T-helper 17 cell (primary cell): ENCODE data around the gene SPOCK2. TPM values are rescaled to one million over a fixed set of nuclear protein-coding genes. Genes with fewer than 3 reads are reported as not detected.
"Not testable (repeated sequence)": the region's sequence is repeated elsewhere in the genome, so short reads cannot be mapped to it uniquely, and the experiment has no call there.

Experiments used
- ATAC-seq: fragments of 150-1000 bp; cut with Tn5 transposase; 2 replicates; pipeline ENCODE4 v1.10.0; 2021; ENCODE audit warnings: mild to moderate bottlenecking, moderate library complexity
- DNase-seq, 3 donors: peaks; one replicate each; pipeline versions ENCODE4 v3.0.0 to v3.0.0-alpha.2; 2020 to 2021
- H3K9me3 ChIP-seq: one replicate; pipeline ENCODE4 v1.7.0; 2013; ENCODE audit warnings: low read length, mild to moderate bottlenecking; ENCODE audit not compliant: control insufficient read depth, poor library complexity, severe bottlenecking
- H3K27ac Mint-ChIP-seq: one replicate; pipeline ENCODE4 v1.8.0; 2022; ENCODE audit warnings: mild to moderate bottlenecking, moderate library complexity, mixed read lengths
- H3K27me3 Mint-ChIP-seq: one replicate; pipeline ENCODE4 v1.8.0; 2022; ENCODE audit warnings: mixed read lengths
- H3K36me3 Mint-ChIP-seq: one replicate; pipeline ENCODE4 v1.8.0; 2022; ENCODE audit warnings: low read depth, mixed read lengths
- H3K4me1 Mint-ChIP-seq: one replicate; pipeline ENCODE4 v1.8.0; 2022; ENCODE audit warnings: mild to moderate bottlenecking, mixed read lengths
- H3K4me3 Mint-ChIP-seq: one replicate; pipeline ENCODE4 v1.8.0; 2022; ENCODE audit warnings: mild to moderate bottlenecking, moderate library complexity, mixed read lengths
- total RNA-seq, 4 donors: library from RNA in 2 of 4; stranded (reverse) in 2 of 4; gene quantifications; one replicate each; pipeline ENCODE4 v1.2.3 and lab custom pipeline; 2022 to 2026

SPOCK2 gene
- total RNA-seq, 2 donors from 2014 or later: 603 to 772 TPM

DNA sequence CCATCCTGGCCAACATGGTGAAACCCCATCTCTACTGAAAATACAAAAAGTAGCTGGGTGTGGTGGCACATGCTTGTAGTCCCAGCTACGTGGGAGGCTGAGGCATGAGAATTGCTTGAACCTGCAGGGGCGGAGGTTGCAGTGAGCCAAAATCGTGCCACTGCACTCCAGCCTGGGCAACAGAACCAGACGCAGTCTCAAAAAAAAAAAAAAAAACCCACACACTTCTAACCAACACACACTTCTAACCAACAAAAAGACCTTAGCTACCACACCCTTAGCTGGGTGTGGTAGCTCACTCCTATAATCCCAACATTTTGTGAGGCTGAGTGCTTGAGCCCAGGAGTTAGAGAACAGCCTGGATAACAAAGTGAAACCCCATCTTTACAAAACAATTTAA is 33.9 kb upstream of the SPOCK2 start:
- H3K4me1 Mint-ChIP-seq: peaks cover 39% of the 10 kb centered on the region
- peak; percentile 41 for ATAC-seq
- no peaks in the 10 kb centered on the region for H3K9me3 ChIP-seq
- no peaks in the 10 kb centered on the region for H3K27me3 Mint-ChIP-seq
- H3K4me3 Mint-ChIP-seq: peak overlapping the region; percentile 69
- peak overlapping the region; percentile 83 for H3K27ac Mint-ChIP-seq
- peaks cover 9% of the 10 kb centered on the region for H3K36me3 Mint-ChIP-seq
- DNase-seq: no peak

DNA sequence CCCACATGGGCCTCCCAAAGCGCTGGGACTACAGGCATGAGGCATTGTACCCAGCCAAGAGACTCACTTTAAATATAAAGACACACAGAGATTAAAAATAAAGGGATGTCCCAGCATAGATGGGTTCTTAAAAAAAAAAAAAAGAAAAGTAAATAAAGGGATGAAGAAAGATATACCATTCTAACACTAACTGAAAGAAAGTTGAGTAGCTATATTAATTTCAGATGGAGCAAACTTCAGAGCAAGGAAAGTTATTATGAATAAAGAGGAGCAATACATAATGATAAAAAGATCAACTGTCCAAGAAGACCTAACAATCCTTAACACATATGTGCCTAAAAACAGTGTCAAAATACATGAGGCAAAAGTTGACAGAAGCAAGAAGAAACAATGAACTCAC is 33.0 kb upstream of the SPOCK2 start:
- H3K9me3 ChIP-seq: no peaks in the 10 kb centered on the region
- no peaks in the 10 kb centered on the region for H3K27me3 Mint-ChIP-seq
- DNase-seq: no peak
- peak overlapping the region; percentile 83 for H3K27ac Mint-ChIP-seq
- peaks cover 6% of the 10 kb centered on the region for H3K36me3 Mint-ChIP-seq
- H3K4me3 Mint-ChIP-seq: peak overlapping the region; percentile 69
- no peak for ATAC-seq
- peaks cover 31% of the 10 kb centered on the region for H3K4me1 Mint-ChIP-seq

DNA sequence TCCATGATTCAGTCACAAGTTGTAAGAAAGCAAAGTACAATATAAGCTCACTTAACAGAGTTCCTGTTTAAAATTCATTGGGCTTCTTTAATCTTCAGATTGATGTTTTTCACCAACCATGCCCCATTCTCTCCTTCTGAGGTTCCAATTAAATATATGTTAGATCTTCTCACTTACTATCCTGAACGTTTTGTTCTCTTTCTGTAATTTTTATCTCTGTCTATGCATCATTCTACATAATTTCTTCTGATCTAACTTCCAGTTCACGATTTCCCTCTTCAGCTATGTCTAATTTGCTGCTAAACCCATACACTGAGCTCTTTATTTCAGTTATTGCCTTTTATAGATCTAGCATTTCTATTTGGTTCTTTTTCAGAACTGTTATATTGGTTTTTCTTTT is 28.0 kb upstream of the SPOCK2 start:
- Mint-ChIP-seq H3K4me3 (no peak overlapping the region), H3K27me3 (no peaks in the 10 kb centered on the region), H3K27ac (no peak overlapping the region), H3K36me3 (peaks cover 12% of the 10 kb centered on the region), H3K4me1 (peaks cover 24% of the 10 kb centered on the region)
- H3K9me3 ChIP-seq: no peaks in the 10 kb centered on the region
- DNase-seq (no peak), ATAC-seq (no peak)

DNA sequence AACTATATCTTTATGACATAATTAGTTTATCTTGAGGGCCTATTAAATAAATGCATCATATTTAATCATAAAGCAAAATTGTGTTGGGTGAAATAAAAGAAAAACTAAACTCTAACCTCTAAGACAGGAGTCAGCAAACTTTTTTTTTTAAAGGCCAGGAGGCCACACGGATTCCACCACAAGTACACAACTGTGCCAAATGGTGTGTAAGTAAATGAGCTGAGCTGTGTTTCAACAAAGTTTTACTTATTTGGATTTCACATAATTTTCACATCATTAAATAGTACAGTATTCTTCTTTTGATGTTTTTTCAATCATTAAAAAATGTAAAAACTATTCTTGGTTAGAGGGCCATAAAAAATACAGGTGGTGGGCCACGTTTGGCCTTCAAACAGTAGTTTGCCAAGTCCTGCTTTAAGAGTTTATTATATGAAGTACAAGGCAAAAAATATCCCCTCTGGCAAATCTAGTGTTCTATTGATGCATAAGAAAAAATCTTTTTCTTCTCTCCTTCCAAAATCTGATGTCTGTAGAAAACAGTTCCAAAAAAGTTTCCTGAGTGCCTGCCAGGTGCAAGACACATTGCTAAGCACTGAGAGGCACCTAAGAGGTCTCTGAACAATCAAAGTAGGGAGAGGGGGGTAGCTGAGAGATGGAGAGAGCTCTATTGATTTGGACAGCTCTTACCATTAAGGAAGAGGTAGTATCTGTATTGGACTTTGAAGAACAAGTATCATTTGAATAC is 26.5 kb upstream of the SPOCK2 start:
- H3K36me3 Mint-ChIP-seq: peaks cover 6% of the 10 kb centered on the region
- peak overlapping the region; percentile 62 for H3K27ac Mint-ChIP-seq
- H3K4me1 Mint-ChIP-seq: peaks cover 23% of the 10 kb centered on the region

DNA sequence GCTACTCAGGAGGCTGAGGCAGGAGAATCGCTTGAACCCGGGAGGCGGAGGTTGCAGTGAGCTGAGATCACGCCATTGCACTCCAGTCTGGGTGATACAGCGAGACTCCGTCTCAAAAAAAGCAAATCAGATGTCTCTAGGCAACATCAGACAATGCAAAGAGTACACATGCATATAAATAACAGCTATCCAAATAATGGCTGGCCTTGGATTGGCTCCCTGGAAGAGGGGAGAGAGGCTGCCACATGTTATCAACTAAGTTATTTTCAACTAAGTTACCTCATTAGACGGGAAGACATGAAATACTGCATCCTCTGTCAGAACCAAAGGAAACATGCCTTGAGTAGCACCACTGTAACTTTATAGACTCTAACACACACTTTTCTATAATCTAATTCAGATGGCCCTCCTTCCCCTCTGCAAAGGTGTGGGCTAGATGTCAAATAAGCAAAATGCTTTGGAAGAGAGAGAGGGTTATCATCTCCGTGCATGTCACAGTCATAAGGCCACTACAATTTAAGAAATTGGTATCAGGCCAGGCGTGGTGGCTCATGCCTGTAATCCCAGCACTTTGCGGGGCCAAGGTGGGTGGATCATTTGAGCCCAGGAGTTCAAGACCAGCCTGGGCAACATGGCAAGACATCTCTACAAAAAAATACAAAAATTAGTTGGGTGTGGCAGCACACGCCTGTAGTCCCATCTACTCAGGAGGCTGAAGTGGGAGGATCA is 22.5 kb upstream of the SPOCK2 start:
- peak overlapping the region; percentile 96 for H3K27ac Mint-ChIP-seq
- H3K36me3 Mint-ChIP-seq: peaks cover 6% of the 10 kb centered on the region
- H3K27me3 Mint-ChIP-seq: no peaks in the 10 kb centered on the region
- ATAC-seq: no peak
- DNase-seq: no peak
- H3K9me3 ChIP-seq: no peaks in the 10 kb centered on the region
- H3K4me3 Mint-ChIP-seq: no peak overlapping the region
- H3K4me1 Mint-ChIP-seq: peaks cover 54% of the 10 kb centered on the region

More for the DNA sequence above, 26.5 kb upstream of the SPOCK2 start:
- H3K9me3 ChIP-seq: no peaks in the 10 kb centered on the region
- no peak overlapping the region for H3K4me3 Mint-ChIP-seq
- DNase-seq (no peak), ATAC-seq (no peak)
- no peaks in the 10 kb centered on the region for H3K27me3 Mint-ChIP-seq

DNA sequence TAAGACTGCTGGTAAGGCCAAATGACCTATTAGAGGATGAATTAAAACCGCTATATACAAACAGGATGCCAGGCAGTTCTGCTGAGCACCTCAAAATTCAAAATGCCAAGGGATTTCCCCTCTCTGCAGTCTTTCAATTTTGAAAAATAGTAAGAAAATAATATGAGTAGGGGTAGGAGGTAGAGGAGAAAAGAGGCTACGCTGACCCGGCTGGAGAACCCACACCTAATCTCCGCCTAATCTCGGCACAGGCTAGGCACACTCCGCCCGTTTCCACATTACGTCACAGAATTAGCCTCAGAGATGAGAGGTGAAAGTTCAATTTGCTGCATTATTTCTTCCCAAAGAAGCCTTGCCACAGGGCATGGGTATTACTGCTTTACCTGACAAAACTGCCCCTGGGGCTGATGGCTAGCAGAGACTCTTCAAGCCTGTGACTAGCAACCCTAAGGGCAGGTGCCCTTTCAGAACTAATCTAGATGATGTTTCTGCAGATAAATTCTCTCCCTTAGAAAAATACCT is 21.3 kb upstream of the SPOCK2 start:
- peaks cover 49% of the 10 kb centered on the region for H3K4me1 Mint-ChIP-seq
- ATAC-seq: peak; percentile 72
- DNase-seq: no peak
- peaks cover 2% of the 10 kb centered on the region for H3K36me3 Mint-ChIP-seq
- H3K9me3 ChIP-seq: no peaks in the 10 kb centered on the region
- H3K4me3 Mint-ChIP-seq: peak overlapping the region; percentile 69
- peak overlapping the region; percentile 96 for H3K27ac Mint-ChIP-seq
- no peaks in the 10 kb centered on the region for H3K27me3 Mint-ChIP-seq

DNA sequence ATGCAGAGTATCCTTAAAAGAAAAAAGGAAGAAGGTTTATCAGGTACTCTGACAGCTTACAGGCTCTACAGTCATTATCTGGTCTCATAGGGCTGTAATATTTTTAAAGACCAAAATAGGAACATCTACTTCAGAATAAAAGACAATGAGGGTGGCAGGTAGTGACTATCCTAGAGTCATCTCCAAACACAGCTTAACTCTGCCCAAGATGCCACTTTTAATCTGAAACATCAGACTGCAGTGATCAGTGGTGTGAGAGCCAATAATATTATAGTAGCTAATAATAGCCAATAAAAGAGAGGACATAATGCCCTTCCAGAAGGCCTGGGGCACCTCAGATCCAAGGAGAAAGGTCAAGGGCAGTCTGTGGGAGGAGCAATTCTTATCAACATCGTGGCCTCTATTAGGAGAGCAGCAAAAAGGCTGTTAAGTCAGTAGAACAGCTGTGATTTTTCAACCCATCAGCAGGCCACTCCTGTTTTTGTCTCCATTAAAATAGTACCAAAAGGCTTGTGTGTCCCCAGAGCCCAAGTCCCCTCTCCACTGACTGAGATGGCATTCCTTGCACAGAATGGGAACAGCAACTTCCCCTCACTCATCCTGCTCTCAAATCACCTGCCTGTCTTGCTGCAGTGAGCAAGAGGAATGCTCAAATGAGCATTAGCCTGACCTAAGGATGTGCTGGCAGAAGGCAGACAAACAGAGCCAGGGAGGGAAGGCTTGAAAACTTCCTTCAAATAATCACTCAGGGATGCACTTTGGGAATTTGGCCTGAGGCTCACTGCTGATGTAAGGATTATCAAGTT is 20.7 kb upstream of the SPOCK2 start:
- peak overlapping the region; percentile 69 for H3K4me3 Mint-ChIP-seq
- DNase-seq: no peak
- peak; percentile 31 for ATAC-seq
- peaks cover 2% of the 10 kb centered on the region for H3K36me3 Mint-ChIP-seq
- H3K27ac Mint-ChIP-seq: peak overlapping the region; percentile 96
- H3K4me1 Mint-ChIP-seq: peaks cover 51% of the 10 kb centered on the region
- no peaks in the 10 kb centered on the region for H3K27me3 Mint-ChIP-seq
- no peaks in the 10 kb centered on the region for H3K9me3 ChIP-seq

DNA sequence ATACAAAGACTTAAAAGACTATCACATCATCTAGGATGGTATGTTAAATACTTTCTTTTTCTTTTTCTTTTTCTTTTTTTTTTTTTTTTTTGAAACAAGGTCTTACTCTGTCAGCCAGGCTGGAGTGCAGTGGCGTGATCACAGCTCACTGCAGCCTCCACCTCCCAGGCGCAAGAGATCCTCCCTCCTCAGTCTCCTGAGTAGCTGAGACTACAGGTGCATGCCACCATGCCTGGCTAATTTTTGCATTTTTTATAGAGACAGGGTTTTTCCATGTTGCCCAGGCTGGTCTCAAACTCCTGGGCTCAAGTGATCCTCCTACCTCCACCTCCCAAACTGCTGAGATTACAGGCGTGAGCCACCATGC is 19.6 kb upstream of the SPOCK2 start:
- peak overlapping the region; percentile 77 for H3K4me3 Mint-ChIP-seq
- ATAC-seq: peak; percentile 14

DNA sequence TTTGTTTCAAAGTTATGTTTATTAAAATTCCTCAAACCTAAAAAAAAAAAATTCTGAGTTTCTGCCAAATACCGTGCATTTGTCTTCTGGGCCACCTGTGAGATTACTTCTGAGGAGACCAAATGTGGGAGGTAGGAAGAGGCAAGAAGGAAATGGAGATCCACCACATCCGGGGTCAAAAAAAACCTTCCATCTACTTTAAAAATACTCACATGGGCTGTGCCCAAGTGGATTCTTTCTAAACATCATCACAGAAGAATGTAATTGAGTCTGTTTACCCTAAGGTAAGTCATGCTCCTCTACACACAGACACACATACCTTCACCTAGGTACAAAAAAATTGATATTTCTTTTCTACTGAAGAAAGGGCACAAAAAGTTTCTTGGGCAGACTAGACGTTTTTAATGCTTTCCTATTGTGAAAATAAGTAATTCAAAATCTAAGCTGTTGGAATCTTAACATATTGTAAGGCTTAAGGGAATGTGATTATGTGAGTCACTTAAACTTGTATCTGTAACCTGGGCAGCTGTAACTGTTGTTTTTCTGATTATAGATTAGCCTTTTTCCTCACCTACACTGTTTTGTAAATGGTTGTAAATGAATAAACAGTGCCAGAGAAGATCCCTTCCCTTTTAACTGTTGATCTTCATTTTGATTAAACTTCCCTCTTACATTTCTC is 19.1 kb upstream of the SPOCK2 start:
- no peaks in the 10 kb centered on the region for H3K27me3 Mint-ChIP-seq
- no peak for DNase-seq
- ATAC-seq: peak; percentile 75
- peak overlapping the region; percentile 96 for H3K27ac Mint-ChIP-seq
- no peaks in the 10 kb centered on the region for H3K9me3 ChIP-seq
- peaks cover 5% of the 10 kb centered on the region for H3K36me3 Mint-ChIP-seq
- peak overlapping the region; percentile 77 for H3K4me3 Mint-ChIP-seq
- peaks cover 54% of the 10 kb centered on the region for H3K4me1 Mint-ChIP-seq

More for the DNA sequence above, 19.6 kb upstream of the SPOCK2 start:
- Mint-ChIP-seq H3K27ac (peak overlapping the region; percentile 96), H3K4me1 (peaks cover 54% of the 10 kb centered on the region)
- H3K36me3 Mint-ChIP-seq, DNase-seq, H3K27me3 Mint-ChIP-seq, H3K9me3 ChIP-seq: not testable (repeated sequence)

DNA sequence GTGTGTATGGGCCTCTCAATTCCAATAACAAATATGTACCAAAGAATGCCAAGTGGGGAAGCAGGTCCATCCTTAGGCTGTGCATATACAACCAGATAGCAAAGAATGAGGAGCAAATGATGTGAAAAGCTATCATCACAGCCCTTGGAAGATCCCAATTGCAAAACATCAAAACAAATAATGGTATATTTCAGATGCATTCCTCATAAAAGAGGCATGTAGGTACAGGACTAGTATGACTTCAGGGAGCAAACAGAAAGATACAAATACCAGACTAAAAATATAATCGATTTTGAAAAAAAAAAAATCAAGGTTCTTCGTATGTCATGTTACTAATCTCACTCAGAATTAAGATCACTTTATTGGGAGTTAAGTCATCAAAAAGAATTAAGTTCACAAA is 18.5 kb upstream of the SPOCK2 start:
- no peaks in the 10 kb centered on the region for H3K9me3 ChIP-seq
- no peak for ATAC-seq
- DNase-seq: no peak
- Mint-ChIP-seq H3K4me3 (peak overlapping the region; percentile 41), H3K27me3 (no peaks in the 10 kb centered on the region), H3K4me1 (peaks cover 55% of the 10 kb centered on the region), H3K36me3 (peaks cover 2% of the 10 kb centered on the region), H3K27ac (peak overlapping the region; percentile 96)

DNA sequence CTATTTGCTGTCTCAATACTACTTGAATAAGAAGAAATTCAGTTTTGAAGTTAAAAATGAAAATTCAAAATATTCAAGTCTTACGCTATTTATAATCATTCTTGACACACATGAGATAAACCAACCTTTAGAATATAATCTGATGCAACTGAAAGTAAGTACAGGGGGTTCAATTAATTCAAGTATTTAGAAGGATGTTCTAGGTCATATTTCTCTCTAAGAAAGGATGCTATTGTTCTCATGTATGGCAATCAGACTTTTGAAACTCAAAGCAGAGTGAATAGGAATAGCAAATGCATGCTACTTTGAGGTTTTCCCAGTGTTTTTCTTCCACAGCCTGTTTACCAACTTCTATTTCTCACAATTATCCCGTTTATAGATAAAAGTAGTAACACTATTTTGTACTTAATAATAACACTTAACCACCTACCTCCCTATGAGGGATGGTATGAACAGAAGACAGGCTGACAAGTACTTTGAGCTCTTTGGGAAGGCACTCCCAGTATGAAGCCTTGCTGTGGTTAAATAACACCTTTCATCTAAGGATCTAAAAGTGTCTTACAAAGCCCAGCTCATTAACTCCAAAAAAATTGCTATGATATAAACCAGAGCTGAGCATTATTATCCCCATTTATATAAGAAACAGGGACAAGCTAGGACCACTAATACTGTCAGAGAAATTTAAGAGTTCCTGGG is 18.0 kb upstream of the SPOCK2 start:
- DNase-seq (no peak), ATAC-seq (no peak)
- H3K4me3 Mint-ChIP-seq: peak overlapping the region; percentile 41
- H3K27ac Mint-ChIP-seq: peak overlapping the region; percentile 96
- H3K27me3 Mint-ChIP-seq: no peaks in the 10 kb centered on the region
- H3K4me1 Mint-ChIP-seq: peaks cover 59% of the 10 kb centered on the region
- peaks cover 6% of the 10 kb centered on the region for H3K36me3 Mint-ChIP-seq
- H3K9me3 ChIP-seq: no peaks in the 10 kb centered on the region

DNA sequence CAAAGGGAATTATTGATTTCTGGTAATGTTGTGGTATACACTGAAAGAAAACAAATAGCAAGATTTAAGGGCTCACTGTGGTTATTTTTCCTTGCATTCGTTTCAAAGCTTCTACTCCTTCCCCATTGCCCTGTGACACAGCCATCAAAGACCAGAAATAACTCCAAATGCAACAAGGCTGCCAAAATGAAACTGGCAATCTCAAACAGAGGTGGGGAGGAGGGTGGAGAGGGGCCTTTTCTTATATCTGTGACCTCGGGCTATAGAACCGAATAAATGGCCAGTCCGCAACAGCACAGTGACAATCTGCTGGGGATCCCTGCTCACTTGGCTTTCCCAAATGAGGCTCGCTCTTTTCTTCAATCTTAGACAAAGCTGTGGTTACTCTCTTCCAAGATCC is 17.4 kb upstream of the SPOCK2 start:
- Mint-ChIP-seq H3K27me3 (no peaks in the 10 kb centered on the region), H3K4me3 (no peak overlapping the region), H3K36me3 (peaks cover 8% of the 10 kb centered on the region), H3K27ac (peak overlapping the region; percentile 96), H3K4me1 (peaks cover 65% of the 10 kb centered on the region)
- DNase-seq (no peak), ATAC-seq (no peak)
- H3K9me3 ChIP-seq: no peaks in the 10 kb centered on the region
